Large intestine (tissue), 3 donors: Measurements from ENCODE around the gene ARHGEF12. TPM values are rescaled to one million over a fixed set of nuclear protein-coding genes. Genes with fewer than 3 reads are reported as not detected.
A peak's percentile ranks its signal among the peaks of the same experiment; 100 is the strongest.

ENCODE experiments used
- DNase-seq, 2 donors: peaks; one replicate each; pipeline versions ENCODE4 v3.0.0 to v3.0.0-alpha.2; 2013
- H3K27ac ChIP-seq: one replicate; pipeline ENCODE4 v1.5.1; 2013; ENCODE audit warnings: low read length
- H3K27me3 ChIP-seq: 2 replicates; pipeline ENCODE4 v1.6.1; 2013; ENCODE audit warnings: low read length; ENCODE audit not compliant: control insufficient read depth, insufficient read depth
- H3K36me3 ChIP-seq: 2 replicates; pipeline ENCODE4 v1.6.1; 2013; ENCODE audit warnings: low read length; ENCODE audit not compliant: control insufficient read depth, insufficient read depth
- H3K4me1 ChIP-seq: one replicate; pipeline ENCODE4 v1.6.1; 2013; ENCODE audit warnings: low read length; ENCODE audit not compliant: control insufficient read depth, insufficient read depth
- H3K4me3 ChIP-seq: one replicate; pipeline ENCODE4 v1.5.1; 2013; ENCODE audit warnings: low read length
- H3K9me3 ChIP-seq: one replicate; pipeline ENCODE4 v1.6.1; 2013; ENCODE audit warnings: mild to moderate bottlenecking, low read depth, low read length, moderate library complexity; ENCODE audit not compliant: control insufficient read depth
- WGBS: methylation state at CpG from one replicate; pipeline ENCODE4 v1.1.5; 2013; ENCODE audit warnings: low lambda C conversion rate; ENCODE audit not compliant: insufficient coverage; 5-methylcytosine and 5-hydroxymethylcytosine counted together
- polyA plus RNA-seq: library from polyadenylated mRNA; unstranded; fragments of 120-200 nt; gene quantifications from one replicate; pipeline ENCODE4 v1.2.1, GENCODE V29; 2013

The ARHGEF12 gene
- polyA plus RNA-seq, 1 donor = 54.9 TPM

DNA sequence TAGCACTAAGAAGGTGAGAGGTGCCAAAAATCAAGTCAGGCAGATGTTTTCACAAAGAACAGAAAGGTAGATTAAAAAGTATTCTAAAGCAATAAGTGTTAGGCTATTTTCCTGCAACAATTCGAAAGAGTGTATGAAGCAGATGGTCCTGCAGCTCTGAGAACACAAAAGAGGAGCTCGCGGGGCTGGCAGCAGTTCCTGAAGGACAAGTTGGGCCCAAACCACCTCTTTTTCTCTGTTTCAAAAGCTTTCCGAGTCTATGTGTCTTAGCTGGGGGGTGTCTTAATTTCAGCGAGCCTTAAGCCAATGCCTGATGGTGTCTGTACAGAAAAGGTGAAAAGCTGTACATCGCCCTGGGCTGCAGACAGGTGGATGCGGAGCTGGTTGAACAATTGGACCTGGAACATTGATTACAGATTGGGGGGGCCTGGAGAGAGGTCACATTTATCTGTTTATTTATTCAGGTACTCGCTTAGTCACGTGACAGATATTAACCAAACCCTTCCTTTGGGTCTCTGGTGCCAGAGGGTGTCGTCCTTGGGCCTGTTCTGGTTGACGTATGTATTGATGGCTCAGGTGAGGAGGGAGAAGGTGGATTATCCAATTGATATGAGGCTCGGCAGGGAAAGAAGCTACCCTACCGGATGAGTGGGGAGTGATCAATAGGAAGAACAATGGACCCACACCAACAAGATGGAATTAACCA is 200.0 kb downstream of the ARHGEF12 start:
- DNase-seq = no peak
- Histone ChIP-seq H3K9me3 (no peaks in the 10 kb centered on the region), H3K4me3 (no peak overlapping the region), H3K4me1 (peaks cover 43% of the 10 kb centered on the region), H3K36me3 (no peaks in the 10 kb centered on the region), H3K27ac (no peak overlapping the region), H3K27me3 (no peaks in the 10 kb centered on the region)
- 100% methylated on average over 1 of the region's 13 CpGs for WGBS

DNA sequence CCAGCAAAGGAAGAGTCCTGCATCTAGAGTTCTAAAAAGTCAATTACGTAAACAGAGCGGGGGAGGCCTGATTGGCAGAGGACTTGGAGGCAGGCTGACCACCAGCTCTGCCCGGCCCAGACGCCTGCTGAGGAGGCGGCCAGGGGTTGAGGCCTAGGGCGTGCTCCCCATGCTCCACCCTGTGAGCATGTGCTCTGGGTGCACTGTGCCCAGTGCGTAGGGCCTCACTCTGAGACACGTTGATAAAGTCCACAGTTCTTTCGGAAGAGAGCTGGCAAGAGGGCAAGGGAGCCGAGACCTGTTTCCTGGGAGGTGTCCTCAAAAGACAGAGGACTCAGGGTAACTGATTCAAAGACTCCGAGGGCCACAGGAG is 200.6 kb downstream of the ARHGEF12 start:
- Histone ChIP-seq H3K4me1 (peaks cover 41% of the 10 kb centered on the region), H3K27ac (peak overlapping the region; percentile 9), H3K36me3 (no peaks in the 10 kb centered on the region), H3K4me3 (no peak overlapping the region), H3K9me3 (no peaks in the 10 kb centered on the region), H3K27me3 (no peaks in the 10 kb centered on the region)
- no CpG with 5 or more reads among the region's 11 CpGs for WGBS
- peak; percentile 63 to 80 for DNase-seq

DNA sequence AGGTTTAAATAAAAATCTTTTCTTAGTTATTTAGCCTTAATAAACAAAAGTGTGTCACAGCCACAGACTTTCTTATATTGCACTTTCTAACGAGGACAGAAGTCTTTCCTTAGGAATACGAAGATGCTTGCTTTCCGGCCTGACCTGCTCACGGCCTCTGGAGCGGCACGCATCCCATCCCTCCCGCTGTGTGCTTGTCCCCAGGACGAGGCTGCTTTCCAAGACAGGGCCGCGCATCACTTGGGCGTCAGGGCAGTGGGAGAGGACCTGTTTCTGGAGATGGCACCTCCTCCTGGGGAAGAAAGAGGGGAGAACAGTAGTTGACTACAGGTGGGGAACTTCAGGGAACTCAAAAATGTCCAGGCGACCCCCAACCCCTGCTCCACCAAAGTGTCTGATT is 201.8 kb downstream of the ARHGEF12 start:
- Histone ChIP-seq H3K36me3 (no peaks in the 10 kb centered on the region), H3K4me1 (peaks cover 29% of the 10 kb centered on the region), H3K27ac (no peak overlapping the region), H3K4me3 (no peak overlapping the region), H3K27me3 (no peaks in the 10 kb centered on the region), H3K9me3 (no peaks in the 10 kb centered on the region)
- no CpG with 5 or more reads among the region's 12 CpGs for WGBS
- DNase-seq = no peak

DNA sequence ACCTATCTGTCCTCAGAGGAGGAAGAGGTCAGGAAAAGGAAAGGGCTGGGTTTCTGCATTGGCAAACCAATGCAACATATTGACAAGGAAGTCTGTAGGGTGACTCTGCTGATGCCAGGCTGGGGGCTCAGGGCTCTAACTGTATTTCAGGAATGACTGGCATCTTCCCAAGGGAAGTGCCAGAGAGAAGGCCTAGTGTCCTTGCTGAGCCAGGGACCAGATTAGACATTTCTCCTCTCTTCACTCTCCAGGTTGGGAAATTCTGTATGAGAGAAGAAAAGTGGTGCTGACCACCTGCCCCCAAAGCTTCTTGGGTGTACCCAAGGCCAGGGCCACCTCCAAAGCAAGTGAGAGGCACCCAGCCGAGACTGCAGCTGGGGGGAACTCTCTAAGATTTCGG is 202.5 kb downstream of the ARHGEF12 start:
- Histone ChIP-seq H3K27ac (no peak overlapping the region), H3K27me3 (no peaks in the 10 kb centered on the region), H3K36me3 (no peaks in the 10 kb centered on the region), H3K4me3 (no peak overlapping the region), H3K9me3 (no peaks in the 10 kb centered on the region), H3K4me1 (peaks cover 28% of the 10 kb centered on the region)
- DNase-seq = no peak
- WGBS = no CpG with 5 or more reads among the region's 2 CpGs

Other genes with a start within 250 kb of the ARHGEF12 start
- 1.8 TPM for gene TRIM29, start 198.3 kb upstream of the ARHGEF12 start, polyA plus RNA-seq
- 195 TPM for gene OAF, start 125.4 kb upstream of the ARHGEF12 start, polyA plus RNA-seq
- gene POU2F3, start 96.3 kb upstream of the ARHGEF12 start, polyA plus RNA-seq = 1.5 TPM
- 5.4 TPM for gene TLCD5, start 11.1 kb upstream of the ARHGEF12 start, polyA plus RNA-seq
- gene GRIK4, start 175.3 kb downstream of the ARHGEF12 start, polyA plus RNA-seq = 0.94 TPM